Stimulated activated naive CD8-positive, alpha-beta T cell treated with anti-CD3 and anti-CD28 coated beads, Interleukin-15, Interleukin-2, amounts not matched to agents 100 U/mL and 50 U/mL, for 24 hours (primary cell): Measurements from ENCODE around the gene STOML1.
A peak's percentile ranks its signal among the peaks of the same experiment; 100 is the strongest.
"Not testable (repeated sequence)": the region's sequence is repeated elsewhere in the genome, so short reads cannot be mapped to it uniquely, and the experiment has no call there.

Experiments
- ATAC-seq: fragments of 150-1000 bp; cut with Tn5 transposase; one replicate; pipeline ENCODE4 v1.10.0; 2021
- DNase-seq: peaks from one replicate; pipeline ENCODE4 v3.0.0; 2021

STOML1 gene

DNA sequence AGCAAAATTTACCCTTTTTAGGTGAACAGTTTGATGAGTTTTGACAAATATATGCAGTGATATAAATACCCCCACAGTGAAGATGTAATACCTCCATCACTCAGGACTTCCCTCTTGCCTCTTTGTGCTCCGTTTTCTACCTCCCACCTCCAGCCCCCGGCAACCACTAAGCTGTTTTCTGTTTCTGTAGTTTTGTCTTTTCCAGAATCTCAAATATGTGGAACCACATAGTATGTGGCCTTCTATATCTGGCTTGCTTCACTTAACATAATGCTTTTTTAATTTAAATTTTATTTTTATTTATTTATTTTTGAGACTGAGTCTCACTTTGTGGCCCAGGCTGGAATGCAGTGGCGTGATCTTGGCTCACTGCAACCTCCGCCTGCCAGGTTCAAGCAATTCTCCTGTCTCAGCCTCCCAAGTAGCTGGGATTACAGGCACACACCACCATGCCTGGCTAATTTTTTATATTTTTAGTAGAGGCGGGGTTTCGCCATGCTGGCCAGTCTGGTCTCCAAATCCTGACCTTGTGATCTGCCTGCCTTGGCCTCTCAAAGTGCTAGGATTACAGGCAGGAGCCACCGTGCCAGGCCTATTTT, 31.5 kb downstream of the STOML1 start:
- not testable (repeated sequence) for DNase-seq, ATAC-seq

DNA sequence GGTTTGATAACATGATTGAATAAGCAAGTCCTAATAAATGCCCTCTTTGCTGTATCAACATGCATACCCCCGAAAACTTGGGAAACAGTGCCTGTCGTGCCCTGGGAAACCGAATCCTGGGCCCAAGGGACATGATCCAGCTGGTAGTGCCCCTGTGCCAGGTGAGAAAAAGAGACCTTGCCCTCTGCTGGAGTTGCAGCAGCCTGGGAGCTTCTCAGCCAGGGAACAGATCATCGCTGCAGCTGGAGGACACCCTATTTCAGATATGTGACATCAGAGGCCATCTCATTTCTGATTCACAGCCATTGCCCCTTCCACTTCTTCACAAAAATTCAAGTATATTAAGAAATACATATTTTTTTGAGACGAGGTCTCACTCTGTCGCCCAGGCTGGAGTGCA, 32.3 kb downstream of the STOML1 start:
- no peak for DNase-seq
- ATAC-seq, result no peak

DNA sequence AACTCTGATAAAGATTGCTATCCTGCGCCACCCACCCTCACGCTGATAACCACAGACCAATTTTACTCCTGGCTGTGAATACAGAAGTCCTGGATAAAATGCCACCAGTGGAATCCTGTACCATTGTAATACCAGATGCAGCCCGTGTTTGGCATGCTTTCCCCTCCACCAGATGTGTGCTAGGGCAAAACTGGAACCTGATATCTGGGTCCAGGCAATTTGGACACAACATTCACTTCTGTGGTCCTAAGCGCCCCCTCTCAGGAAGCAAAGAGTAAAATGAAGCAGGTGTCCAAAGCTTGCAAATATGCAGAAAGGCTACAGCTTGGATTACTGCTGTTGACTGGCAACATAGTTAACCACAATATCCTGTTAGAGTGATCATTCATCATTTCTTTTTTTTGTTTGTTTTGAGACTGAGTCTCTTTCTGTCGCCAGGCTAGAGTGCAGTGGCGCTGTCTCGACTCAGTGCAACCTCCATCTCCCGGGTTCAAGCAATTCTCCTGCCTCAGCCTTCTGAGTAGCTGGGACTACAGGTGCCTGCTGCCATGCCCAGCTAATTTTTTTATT, 33.0 kb downstream of the STOML1 start:
- DNase-seq (no peak), ATAC-seq (peak; percentile 64)

DNA sequence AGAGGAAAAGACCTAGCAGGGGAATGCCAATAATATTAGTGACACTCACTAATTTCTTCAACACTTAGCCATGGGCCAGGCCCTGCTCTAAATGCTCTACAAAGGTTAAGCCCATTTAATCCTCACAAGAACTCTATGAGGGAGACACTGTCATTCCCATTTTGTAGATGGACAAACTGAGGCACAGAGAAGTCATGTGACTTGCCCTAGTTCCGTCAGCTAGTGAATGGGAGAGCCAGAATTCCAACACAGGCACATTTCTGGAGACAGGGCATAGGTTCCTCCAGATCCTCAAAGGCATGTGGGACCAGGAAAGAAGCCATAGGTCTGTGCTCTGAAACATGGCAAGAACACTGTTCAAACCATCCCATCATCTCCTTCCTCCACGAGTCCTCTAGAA, 34.3 kb downstream of the STOML1 start:
- ATAC-seq (no peak), DNase-seq (no peak)

DNA sequence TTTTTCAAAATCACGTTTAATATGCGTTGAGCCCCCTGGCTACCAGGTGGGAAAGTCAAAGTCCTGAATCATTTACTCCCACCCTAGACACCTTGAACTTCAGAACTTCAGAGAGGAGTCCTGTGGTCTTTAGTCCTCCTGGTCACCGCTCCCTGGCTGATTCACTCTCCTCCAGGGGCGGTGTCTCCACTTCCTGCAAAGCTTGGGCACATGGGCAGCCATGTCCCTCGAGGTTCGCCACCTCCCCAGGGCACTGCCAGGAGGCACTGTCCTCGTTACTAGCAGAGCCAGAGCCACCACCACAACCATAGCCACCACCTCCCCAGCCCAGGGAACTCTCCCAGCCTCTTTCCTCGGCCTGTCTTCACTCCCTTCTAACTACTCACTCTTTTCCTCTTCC, 34.8 kb downstream of the STOML1 start:
- ATAC-seq (no peak), DNase-seq (no peak)

DNA sequence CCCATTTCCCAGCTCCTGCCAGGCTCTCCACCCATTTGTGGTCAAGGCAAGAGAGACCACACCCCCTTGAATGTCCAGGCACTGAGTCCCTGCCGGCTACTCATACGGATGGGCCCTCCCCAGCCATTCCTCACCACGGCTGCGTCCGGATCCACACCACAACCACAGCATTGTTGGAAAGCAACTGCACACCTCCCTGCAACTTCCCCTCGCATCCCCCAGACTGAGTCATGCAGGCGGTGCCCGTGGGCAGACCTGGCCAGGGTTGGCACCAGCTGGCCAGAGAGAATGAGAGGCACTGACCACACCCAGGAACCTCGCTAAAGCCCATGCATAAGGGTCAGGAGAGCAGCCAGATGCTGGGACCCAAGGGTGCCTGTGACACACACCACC, 35.4 kb downstream of the STOML1 start:
- ATAC-seq (no peak), DNase-seq (no peak)

DNA sequence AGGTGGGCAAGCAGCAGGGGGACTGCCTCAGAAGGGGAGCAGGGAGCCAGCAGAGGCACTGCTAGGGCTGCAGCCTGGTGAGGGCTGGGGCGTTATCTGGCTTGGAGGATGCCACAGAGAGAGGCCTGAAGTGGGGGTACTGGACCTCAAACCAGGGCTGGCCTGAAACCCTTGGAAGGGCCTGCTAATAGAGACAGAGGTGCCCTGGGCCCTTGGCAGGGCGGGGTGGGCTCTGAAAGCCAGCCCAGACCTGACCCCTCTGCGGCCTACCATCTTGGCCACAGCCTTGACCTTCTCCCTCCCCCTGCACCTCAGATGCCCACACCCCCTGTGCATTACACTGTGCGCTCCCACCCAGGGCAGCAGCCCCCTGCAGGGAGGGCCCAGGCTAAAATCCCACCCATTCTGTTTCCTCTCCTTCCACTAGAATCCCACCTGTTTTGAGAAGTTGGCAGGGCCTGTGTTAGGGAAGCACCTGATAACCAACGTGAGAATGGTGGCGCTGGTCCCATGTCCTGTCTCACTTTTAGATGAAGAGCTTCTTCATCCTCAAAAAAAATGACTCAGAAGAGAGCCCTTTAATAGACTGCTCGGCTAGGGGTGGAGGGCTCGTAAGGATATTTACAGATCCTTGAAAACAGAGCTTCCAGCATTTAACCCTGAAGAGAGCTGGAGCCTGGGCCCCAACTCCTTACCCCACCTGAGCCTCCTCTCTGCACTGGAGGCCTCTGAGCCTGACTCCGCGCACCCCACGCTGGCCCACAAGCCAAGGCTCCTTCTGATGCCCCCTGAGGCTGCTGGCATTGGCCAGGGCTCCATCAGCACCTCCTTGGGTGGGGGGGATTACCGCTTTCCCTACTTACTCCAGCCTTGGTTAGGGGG, 36.0 kb downstream of the STOML1 start:
- ATAC-seq, result no peak

DNA sequence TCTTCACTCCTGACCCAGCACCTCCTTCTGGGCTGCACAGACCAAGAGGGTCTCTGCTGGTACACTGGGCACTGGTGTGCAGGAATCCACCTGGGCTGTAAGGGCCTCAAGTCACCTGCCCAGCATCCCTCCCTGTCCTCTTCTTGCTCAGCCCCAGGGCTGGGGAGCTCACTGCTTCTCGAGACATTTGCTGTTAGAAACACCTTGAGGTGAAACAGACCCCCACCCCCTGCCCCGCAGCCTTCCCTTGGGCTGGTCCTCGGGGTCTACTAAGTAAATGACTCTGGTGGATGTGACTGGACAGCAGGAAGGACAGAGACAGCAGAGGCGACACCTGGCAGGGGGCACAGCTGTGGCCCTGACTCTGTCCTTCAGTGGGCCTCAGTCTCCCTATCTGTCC, 36.8 kb downstream of the STOML1 start:
- no peak for ATAC-seq
- no peak for DNase-seq

More for the DNA sequence above, 36.0 kb downstream of the STOML1 start:
- no peak for DNase-seq

DNA sequence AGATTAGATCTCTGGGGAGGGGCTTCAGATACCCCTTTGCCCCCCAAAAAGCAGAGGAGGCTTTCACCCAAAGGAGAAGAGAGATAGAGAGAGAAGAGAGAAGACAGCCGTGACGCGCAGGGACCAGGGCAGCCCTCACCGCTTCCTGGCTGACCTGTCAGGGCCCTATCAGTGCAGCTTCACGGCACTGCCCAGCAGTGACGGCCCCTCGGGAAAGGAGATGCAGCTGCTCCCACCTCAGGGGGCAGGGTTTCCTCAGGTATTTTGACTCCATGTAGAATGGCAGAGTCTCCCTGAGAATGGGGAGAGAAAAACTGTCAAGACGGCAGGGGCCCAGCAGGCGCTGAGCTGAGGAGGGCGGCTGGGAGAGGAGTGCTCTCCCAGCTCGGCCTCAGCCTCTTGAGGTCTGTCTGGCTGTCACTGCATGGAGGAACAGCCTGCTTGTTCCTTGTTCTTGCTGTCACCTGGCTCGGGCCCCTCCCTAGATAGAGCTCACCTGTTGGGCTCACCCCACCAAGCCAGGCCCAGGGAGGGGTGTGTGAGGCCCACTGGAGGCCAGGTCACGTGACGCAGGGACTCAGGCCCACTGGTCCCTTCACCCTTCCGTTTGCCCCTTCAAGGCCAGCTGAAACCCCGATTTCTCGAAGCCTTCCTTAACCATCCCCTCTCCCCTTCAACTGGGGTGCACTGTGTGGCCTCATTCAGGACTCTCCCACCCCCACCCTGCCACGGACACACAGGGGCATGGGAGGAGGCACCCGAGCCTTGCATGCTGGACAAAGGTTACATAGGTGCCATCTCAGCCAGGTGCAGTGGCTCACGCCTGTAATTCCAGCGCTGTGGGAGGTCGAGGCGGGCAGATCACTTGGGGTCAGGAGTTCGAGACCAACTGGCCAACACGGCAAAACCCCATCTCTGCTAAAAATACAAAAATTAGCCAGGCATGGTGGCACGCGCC, 37.6 kb downstream of the STOML1 start:
- ATAC-seq, result no peak
- DNase-seq, result no peak

DNA sequence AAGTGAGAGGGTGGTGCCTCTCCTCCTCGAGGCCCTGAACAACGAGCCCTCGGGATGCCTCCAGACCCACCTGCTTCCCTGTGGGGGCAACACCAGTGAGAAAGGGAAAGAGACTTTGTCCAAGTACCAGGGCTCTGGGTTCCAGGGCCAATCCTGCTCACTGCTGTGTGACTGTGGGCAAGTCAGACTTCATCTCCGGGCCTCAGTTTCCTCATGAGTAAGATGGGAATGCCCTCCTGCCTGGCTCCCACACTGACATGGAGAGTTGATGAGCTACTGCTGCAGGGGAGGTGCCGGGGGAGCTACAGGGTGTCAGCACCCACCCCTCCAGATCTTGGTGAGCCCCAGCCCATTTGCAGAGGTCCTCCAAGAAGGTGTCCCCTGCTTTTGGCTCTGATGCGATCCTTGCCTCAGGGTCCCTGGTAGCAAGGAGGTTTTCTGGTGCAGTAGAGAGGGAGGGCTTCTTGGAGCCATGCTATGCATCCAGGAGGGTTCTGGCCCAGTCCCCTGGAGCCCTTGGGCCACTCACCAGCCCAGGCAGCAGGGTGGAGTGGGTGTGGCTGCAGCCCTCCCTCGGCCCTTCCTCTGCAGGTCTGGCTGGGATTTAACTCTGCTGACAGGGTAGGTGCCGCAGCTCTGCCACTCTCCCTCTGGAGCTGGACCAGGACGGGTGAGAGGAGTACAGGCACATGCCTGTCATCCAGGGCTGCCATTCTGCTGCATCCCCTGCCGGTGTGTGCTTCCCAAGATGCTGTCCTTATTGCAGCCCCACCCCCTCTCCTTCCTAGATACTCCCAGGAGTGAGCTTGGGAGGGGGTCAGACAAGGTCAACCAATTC, 39.0 kb downstream of the STOML1 start:
- ATAC-seq (no peak), DNase-seq (no peak)

DNA sequence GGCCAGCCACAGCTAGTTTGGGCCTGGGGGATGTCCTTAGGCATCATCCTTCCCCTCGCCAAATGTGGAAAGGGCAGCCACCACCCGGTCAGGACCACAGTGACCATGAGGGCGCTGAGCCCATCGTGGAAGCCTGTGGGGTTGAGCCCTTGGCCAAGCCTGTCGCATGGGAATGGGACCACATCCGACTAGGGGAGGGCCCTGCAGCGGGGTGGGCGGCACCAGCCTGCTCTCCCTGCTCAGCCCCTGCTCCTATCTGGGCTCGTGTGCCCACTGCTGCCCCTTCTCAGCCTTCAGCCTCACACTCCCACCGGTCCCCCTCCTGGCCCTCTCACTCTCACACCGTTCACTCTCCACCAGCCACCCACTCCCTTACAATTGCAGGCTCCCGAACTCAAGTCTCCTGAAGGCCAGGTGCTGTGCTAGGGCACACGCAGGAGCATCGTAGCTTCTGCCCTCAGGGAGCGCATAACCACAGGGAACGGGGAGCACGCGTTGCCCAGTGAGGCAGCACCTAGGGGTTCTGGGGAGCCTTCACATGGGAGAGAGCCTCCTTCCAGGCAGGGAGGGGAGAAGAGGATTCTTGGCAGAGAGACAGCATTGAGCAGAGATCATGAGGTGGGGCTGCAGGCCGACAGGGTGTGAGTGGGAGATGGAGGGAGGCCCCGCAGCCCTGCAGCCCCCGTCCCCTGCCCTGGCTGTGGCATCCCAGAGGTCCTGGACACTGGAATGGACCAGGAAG, 39.8 kb downstream of the STOML1 start:
- DNase-seq (no peak), ATAC-seq (no peak)

DNA sequence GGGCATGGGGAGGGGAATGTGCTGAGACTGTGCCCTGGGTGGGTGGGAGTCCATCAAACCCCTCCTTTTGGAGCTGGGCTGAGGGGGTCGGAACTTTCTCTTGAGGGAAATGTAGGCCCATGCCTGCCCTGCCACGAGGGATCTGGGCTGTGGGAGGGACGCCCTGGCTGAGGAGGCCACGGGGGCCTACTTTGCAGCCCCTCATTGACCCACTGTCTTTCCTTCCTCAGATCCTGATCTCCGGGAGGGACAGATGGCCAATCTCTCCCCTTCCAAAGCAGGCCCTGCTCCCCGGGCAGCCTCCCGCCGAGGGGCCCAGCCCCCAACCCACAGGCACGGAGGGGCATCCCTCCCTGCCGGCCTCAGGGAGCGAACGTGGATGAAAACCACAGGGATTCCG, 40.5 kb downstream of the STOML1 start:
- no peak for ATAC-seq

DNA sequence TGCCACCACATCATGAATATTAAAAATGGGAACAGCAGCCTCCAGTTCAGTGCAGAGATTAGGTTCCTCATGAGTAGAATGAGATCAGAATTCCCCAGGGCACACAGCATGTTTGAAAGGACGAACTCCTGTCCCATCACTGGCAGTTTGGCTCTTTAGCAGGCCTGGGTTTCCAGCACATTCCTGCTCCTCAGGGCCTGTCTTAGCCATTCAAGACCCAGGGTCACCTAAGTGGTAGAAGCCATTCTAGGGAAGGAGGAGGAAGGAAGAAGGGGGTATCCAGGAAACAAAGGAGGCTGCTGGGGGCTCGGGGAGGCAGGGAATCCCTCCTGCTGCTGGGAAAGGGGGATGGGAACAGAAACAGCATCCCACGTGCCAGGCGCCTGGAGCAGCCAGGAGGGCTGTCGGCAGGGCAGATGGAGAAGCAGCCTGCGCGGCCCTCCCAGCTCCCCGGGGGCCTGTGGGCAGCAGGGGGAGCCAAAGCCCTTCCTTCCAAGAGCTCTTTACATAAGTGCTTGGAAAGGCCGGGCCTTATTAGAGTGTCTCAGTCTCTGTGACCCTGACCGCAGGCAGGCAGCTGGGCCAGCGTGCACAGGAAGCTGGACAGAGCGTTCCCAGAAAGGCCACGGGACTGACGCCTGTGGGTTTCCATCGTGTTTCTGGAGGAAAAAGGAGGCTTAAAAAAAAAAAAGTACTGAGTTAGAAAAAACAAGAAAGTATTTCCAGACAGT, 41.1 kb downstream of the STOML1 start:
- peak; percentile 82 for DNase-seq
- ATAC-seq, result peak; percentile 89

More for the DNA sequence above, 40.5 kb downstream of the STOML1 start:
- no peak for DNase-seq

DNA sequence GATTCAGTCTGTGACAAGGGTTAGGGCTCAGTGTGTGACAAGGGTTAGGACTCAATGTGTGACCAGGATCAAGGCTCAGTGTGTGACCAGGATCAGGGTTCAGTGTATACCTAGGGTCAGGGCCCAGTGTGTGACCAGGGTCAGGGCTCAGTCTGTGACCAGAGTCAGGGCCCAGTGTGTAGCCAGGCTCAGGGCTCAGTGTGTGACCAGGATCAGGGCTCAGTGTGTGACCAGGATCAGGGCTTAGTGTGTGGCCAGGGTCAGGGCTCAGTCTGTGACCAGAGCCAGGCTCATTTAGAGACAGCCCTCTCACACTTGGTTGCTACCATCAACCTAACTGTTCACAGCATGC, 41.6 kb downstream of the STOML1 start:
- DNase-seq, result no peak
- no peak for ATAC-seq

DNA sequence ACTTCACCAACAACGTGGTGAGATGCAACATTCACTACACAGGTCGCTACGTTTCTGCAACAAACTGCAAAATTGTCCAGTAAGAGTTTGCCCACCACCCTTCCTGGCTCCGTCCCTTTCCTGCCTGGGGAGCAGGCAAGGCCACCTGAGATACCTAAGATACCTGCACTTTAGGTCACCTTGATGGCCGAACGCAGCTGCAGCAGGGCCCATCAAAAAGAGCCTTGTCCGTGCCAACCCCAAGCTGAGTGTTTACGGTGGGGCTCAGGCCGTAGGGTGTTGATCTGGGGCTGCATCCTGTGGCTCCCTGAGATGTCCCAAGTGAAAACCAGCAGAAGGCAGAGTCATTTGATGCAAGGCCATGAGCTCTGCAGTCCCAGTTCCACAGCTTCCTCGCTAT, 42.6 kb downstream of the STOML1 start:
- no peak for ATAC-seq
- no peak for DNase-seq

DNA sequence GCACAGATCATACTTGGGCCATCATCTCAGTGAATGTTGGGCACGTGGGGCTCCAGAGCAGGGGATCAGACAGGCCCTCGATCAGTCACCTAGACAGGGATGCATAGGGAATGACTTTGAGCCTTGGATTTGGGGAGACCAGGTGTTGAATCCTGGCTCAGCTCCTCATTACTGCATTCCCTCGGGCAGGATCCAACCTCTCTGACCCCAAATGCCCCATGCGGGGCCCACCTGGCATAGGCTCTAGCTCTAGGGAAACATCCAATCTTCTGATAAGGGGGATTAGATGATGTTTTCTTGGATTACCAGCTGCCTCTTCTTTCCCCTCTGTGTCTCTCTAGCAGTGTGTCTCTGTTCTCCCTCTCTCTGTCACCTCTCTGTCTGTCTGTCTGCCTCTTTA, 43.1 kb downstream of the STOML1 start:
- no peak for DNase-seq
- ATAC-seq, result no peak

DNA sequence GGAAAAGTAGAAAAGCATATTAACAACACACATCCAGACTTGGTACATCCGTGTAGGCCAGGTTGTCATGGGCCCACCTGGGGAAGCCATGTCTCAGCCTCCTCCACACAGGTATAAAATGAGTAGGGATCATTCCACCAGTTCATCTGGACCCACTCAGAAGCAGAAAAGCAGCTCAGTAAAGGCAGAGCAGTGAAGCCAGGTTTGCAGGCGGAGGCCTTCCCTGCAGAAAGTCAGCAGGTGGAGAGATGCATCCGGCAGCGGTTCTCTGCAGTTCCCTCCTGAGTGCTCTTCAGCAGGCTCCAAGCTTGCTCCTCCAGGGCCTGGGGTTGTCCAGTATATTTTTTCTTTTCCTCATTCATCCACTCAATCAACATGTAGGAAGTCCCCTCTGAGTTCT, 43.7 kb downstream of the STOML1 start:
- DNase-seq (no peak), ATAC-seq (no peak)

DNA sequence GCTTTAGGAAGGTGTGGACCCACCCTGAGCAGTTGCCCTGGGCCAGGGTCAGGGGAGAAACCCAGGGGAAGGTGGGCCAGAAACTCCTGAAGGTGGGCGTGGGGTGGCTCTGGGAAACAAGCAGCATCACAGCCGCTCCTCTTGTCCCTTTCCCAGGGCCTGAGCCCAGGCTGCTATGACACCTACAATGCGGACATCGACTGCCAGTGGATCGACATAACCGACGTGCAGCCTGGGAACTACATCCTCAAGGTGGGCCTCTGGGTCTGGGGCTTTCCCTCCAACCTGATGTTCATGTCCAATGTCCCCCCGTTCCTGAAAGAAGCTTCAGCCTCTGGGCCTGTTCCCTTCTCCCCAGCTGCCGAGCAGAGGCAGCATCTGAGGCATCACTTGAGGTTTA, 44.4 kb downstream of the STOML1 start:
- no peak for ATAC-seq
- no peak for DNase-seq

DNA sequence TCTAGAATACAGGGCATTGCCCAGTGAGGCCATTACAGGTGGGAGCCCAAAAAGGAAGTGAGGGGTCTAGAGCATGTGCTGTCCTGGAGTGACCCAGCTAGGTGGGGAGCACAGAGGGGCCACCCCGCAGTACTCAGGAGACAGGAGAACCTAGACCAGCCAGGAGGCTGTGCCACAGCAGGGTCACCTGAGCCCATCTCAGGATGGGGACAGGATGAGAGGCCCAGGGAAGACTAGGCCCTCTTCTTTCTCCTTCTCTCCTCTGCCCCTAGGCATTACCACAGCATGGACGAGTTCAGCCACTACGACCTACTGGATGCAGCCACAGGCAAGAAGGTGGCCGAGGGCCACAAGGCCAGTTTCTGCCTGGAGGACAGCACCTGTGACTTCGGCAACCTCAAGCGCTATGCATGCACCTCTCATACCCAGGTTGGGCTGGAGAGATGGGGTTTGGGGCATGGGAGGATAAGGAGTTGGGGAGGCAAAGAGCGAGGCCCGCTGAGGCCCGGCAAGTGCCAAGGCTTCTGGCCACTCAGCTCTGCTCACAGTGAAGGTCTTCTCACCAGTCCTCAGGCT, 45.2 kb downstream of the STOML1 start:
- no peak for ATAC-seq
- DNase-seq, result no peak
